Left ventricle myocardium inferior (tissue), 1 donor: ENCODE measurements around the gene GJA4. TPM values are rescaled to one million over a fixed set of nuclear protein-coding genes. Genes with fewer than 3 reads are reported as not detected.

ENCODE experiments used
- DNase-seq: peaks from one replicate; pipeline ENCODE4 v3.0.0-alpha.2; 2020
- H3K27ac ChIP-seq: fragments of 200-600 bp; replicated peaks from 2 replicates; pipeline ENCODE4 v1.8.0; 2021
- H3K27me3 ChIP-seq: fragments of 200-600 bp; 2 replicates; pipeline ENCODE4 v1.8.0; 2021; ENCODE audit warnings: low read depth
- H3K36me3 ChIP-seq: fragments of 200-600 bp; 2 replicates; pipeline ENCODE4 v1.8.0; 2021
- H3K4me1 ChIP-seq: fragments of 200-600 bp; 2 replicates; pipeline ENCODE4 v1.8.0; 2021
- H3K4me3 ChIP-seq: fragments of 200-600 bp; 2 replicates; pipeline ENCODE4 v1.8.0; 2021; ENCODE audit warnings: mild to moderate bottlenecking, moderate library complexity
- H3K9me3 ChIP-seq: fragments of 200-600 bp; replicated peaks from 2 replicates; pipeline ENCODE4 v1.8.0; 2021
- CTCF ChIP-seq: fragments of 200-600 bp; IDR thresholded peaks from 2 replicates; pipeline ENCODE4 v1.8.0; 2021; ENCODE audit warnings: antibody characterized with exemption, mild to moderate bottlenecking, borderline replicate concordance
- intact Hi-C: fragments of 100-400 bp; cut with micrococcal nuclease; formaldehyde crosslinking; loops from one replicate; pipeline ENCODE4 v1.11.0; 2022
- long read RNA-seq: library from polyadenylated mRNA; unstranded; transcript quantifications from one replicate; pipeline ENCODE4 v2.0.0, GENCODE V29; 2021
- total RNA-seq: library from RNA; stranded (reverse); fragmentation: NEBNext Ultra II Directional; extraction: Animal tissue kit (Norgen Biotek cat#: 25700); gene quantifications from one replicate; pipeline ENCODE4 v1.2.1, GENCODE V29; 2021
- donor health status: DM: no; HTN: yes; CAD: no; lungs with severe emphysema.

Gene GJA4
- total RNA-seq = 27.0 TPM
- long read RNA-seq, transcript GJA4-201 (2 exons, 1,622 nt) = major isoform, 17 of 26 reads
- long read RNA-seq, partial matches to known transcripts = 6 of 26 reads
- long read RNA-seq, other reads (novel, unspliced or antisense) = 0 of 26 reads

GRCh38 chr1:34792868-34793727 is at the start of gene GJA4:
GJA4 (plus strand) TSS chr1:34792999; CDS start chr1:34794214, 1,215 bp downstream.
- peaks cover 21% of the 10 kb centered on the region for H3K4me1 ChIP-seq
- H3K36me3 ChIP-seq = peaks cover 25% of the 10 kb centered on the region
- H3K27me3 ChIP-seq = peaks cover 30% of the 10 kb centered on the region
- intact Hi-C loops = no loop called here
- peak; percentile 54 for DNase-seq
- H3K27ac ChIP-seq = peak within 1 kb of the TSS; percentile 86
- no peaks in the 10 kb centered on the region for H3K9me3 ChIP-seq
- TF ChIP-seq CTCF = no peak
- H3K4me3 ChIP-seq = peak within 1 kb of the TSS; percentile 73

- Histone ChIP-seq H3K4me3 (no peak overlapping the region), H3K9me3 (no peaks in the 10 kb centered on the region), H3K27ac (no peak overlapping the region), H3K4me1 (no peaks in the 10 kb centered on the region), H3K27me3 (peaks cover 84% of the 10 kb centered on the region), H3K36me3 (no peaks in the 10 kb centered on the region)
- DNase-seq = no peak
- TF ChIP-seq CTCF = no peak
- intact Hi-C loops = no loop called here
Observed at GRCh38 chr1:34743775-34744174, 49.0 kb upstream of the GJA4 start.

GRCh38 chr1:34744851-34745250 is 47.9 kb upstream of the GJA4 start:
- Histone ChIP-seq H3K36me3 (no peaks in the 10 kb centered on the region), H3K4me1 (no peaks in the 10 kb centered on the region), H3K4me3 (no peak overlapping the region), H3K27ac (no peak overlapping the region), H3K9me3 (no peaks in the 10 kb centered on the region), H3K27me3 (peaks cover 73% of the 10 kb centered on the region)
- no peak for TF ChIP-seq CTCF
- intact Hi-C loops = no loop called here
- DNase-seq = no peak

- Histone ChIP-seq H3K27ac (no peak overlapping the region), H3K4me1 (no peaks in the 10 kb centered on the region), H3K36me3 (no peaks in the 10 kb centered on the region), H3K4me3 (no peak overlapping the region), H3K9me3 (no peaks in the 10 kb centered on the region), H3K27me3 (peaks cover 65% of the 10 kb centered on the region)
- DNase-seq = no peak
- TF ChIP-seq CTCF = no peak
- intact Hi-C loops = no loop called here
Observed at GRCh38 chr1:34745666-34746065, 47.1 kb upstream of the GJA4 start.

- Histone ChIP-seq H3K27ac (no peak overlapping the region), H3K27me3 (peaks cover 64% of the 10 kb centered on the region), H3K36me3 (no peaks in the 10 kb centered on the region), H3K4me3 (no peak overlapping the region), H3K9me3 (no peaks in the 10 kb centered on the region), H3K4me1 (no peaks in the 10 kb centered on the region)
- no peak for TF ChIP-seq CTCF
- intact Hi-C loops = no loop called here
- no peak for DNase-seq
Observed at GRCh38 chr1:34746101-34746500, 46.7 kb upstream of the GJA4 start.
